ENCODE data around the gene MEGF8. TPM values are rescaled to one million over a fixed set of nuclear protein-coding genes. Genes with fewer than 3 reads are reported as not detected.

The MEGF8 gene
- total and polyA plus RNA-seq, 2 experiments from 2014 or later: 5.4 to 26.6 TPM

GRCh38 chr19:42420055-42420544 is 94.7 kb downstream of the MEGF8 start:
- H3K79me2 ChIP-seq (ENCODE audit: insufficient read depth): no peaks in the 10 kb centered on the region
- no peaks in the 10 kb centered on the region for H3K4me1 ChIP-seq (ENCODE audit: insufficient read depth)
- H3K36me3 ChIP-seq (ENCODE audit: low read depth): no peaks in the 10 kb centered on the region
- DNase-seq: peak; percentile 67
- in situ Hi-C loops (cut with MboI): no loop called here
- H3K9me3 ChIP-seq (ENCODE audit: low read depth): no peaks in the 10 kb centered on the region
- H3K9ac ChIP-seq: no peak overlapping the region
- H4K20me1 ChIP-seq (ENCODE audit: insufficient read depth): no peaks in the 10 kb centered on the region
- 37 to 45% methylated on average over 10 of the region's 10 CpGs for WGBS, 2 experiments (ENCODE audit: low coverage in 1 of 2, low lambda C conversion rate in 2 of 2, missing lambda C conversion rate in 2 of 2)
- no peaks in the 10 kb centered on the region for H3K9me2 ChIP-seq (ENCODE audit: insufficient read depth)
- no peak overlapping the region for H2AFZ ChIP-seq
- H3K4me2 ChIP-seq (ENCODE audit: unreplicated experiment): no peak overlapping the region
- TF ChIP-seq EZH2 (IDR thresholded peaks at IDR 0.05; ENCODE audit: insufficient read depth, poor library complexity, severe bottlenecking) (no peak), EZH2phosphoT487 (IDR thresholded peaks at IDR 0.05; ENCODE audit: insufficient read depth, low read depth) (no peak)
- H3F3A ChIP-seq (ENCODE audit: insufficient read depth): no peaks in the 10 kb centered on the region
- H3K27me3 ChIP-seq (replicated peaks; ENCODE audit: insufficient read depth): no peaks in the 10 kb centered on the region
- H3K27ac ChIP-seq: no peak overlapping the region
- no peak overlapping the region for H3K4me3 ChIP-seq

- no peaks in the 10 kb centered on the region for H3K4me1 ChIP-seq (ENCODE audit: insufficient read depth)
- no peaks in the 10 kb centered on the region for H3K79me2 ChIP-seq (ENCODE audit: insufficient read depth)
- H3K27ac ChIP-seq: no peak overlapping the region
- no peaks in the 10 kb centered on the region for H3K9me2 ChIP-seq (ENCODE audit: insufficient read depth)
- TF ChIP-seq EZH2 (IDR thresholded peaks at IDR 0.05; ENCODE audit: insufficient read depth, poor library complexity, severe bottlenecking): no peak
- TF ChIP-seq EZH2phosphoT487 (IDR thresholded peaks at IDR 0.05; ENCODE audit: insufficient read depth, low read depth): no peak
- H4K20me1 ChIP-seq (ENCODE audit: insufficient read depth): no peaks in the 10 kb centered on the region
- no peaks in the 10 kb centered on the region for H3K36me3 ChIP-seq (ENCODE audit: low read depth)
- H3K9me3 ChIP-seq (ENCODE audit: low read depth): no peaks in the 10 kb centered on the region
- 88 to 96% methylated on average over 4 of the region's 4 CpGs for WGBS, 2 experiments (ENCODE audit: low coverage in 1 of 2, low lambda C conversion rate in 2 of 2, missing lambda C conversion rate in 2 of 2)
- H3F3A ChIP-seq (ENCODE audit: insufficient read depth): no peaks in the 10 kb centered on the region
- no peak overlapping the region for H3K9ac ChIP-seq
- DNase-seq: no peak
- no peaks in the 10 kb centered on the region for H3K27me3 ChIP-seq (replicated peaks; ENCODE audit: insufficient read depth)
- H2AFZ ChIP-seq: no peak overlapping the region
- no peak overlapping the region for H3K4me3 ChIP-seq
- in situ Hi-C loops (cut with MboI): no loop called here
- no peak overlapping the region for H3K4me2 ChIP-seq (ENCODE audit: unreplicated experiment)
These were observed 95.7 kb downstream of the MEGF8 start for GRCh38 chr19:42421101-42421500.

GRCh38 chr19:42421591-42422031 is 96.2 kb downstream of the MEGF8 start:
- no peaks in the 10 kb centered on the region for H3K79me2 ChIP-seq (ENCODE audit: insufficient read depth)
- no peaks in the 10 kb centered on the region for H3K36me3 ChIP-seq (ENCODE audit: low read depth)
- DNase-seq: peak; percentile 48
- H3K4me2 ChIP-seq (ENCODE audit: unreplicated experiment): no peak overlapping the region
- H3K4me1 ChIP-seq (ENCODE audit: insufficient read depth): no peaks in the 10 kb centered on the region
- H3K9me3 ChIP-seq (ENCODE audit: low read depth): no peaks in the 10 kb centered on the region
- H3K9me2 ChIP-seq (ENCODE audit: insufficient read depth): no peaks in the 10 kb centered on the region
- H3K4me3 ChIP-seq: no peak overlapping the region
- no peak for TF ChIP-seq EZH2 (IDR thresholded peaks at IDR 0.05; ENCODE audit: insufficient read depth, poor library complexity, severe bottlenecking)
- TF ChIP-seq EZH2phosphoT487 (IDR thresholded peaks at IDR 0.05; ENCODE audit: insufficient read depth, low read depth): no peak
- no peaks in the 10 kb centered on the region for H3F3A ChIP-seq (ENCODE audit: insufficient read depth)
- H4K20me1 ChIP-seq (ENCODE audit: insufficient read depth): no peaks in the 10 kb centered on the region
- WGBS, 2 experiments (ENCODE audit: low coverage in 1 of 2, low lambda C conversion rate in 2 of 2, missing lambda C conversion rate in 2 of 2): 60 to 62% methylated on average over 9 of the region's 9 CpGs
- H3K27me3 ChIP-seq (replicated peaks; ENCODE audit: insufficient read depth): no peaks in the 10 kb centered on the region
- H3K9ac ChIP-seq: no peak overlapping the region
- in situ Hi-C loops (cut with MboI): no loop called here
- no peak overlapping the region for H2AFZ ChIP-seq
- no peak overlapping the region for H3K27ac ChIP-seq

- Histone ChIP-seq H3F3A (ENCODE audit: insufficient read depth) (no peaks in the 10 kb centered on the region), H3K27ac (no peak overlapping the region), H3K36me3 (ENCODE audit: low read depth) (no peaks in the 10 kb centered on the region), H3K79me2 (ENCODE audit: insufficient read depth) (no peaks in the 10 kb centered on the region), H3K9ac (no peak overlapping the region), H4K20me1 (ENCODE audit: insufficient read depth) (no peaks in the 10 kb centered on the region), H3K4me3 (peak overlapping the region; percentile 69; the same call in 1 of the 2 replicates), H2AFZ (no peak overlapping the region; the same call in 1 of the 2 replicates), H3K27me3 (replicated peaks; ENCODE audit: insufficient read depth) (no peaks in the 10 kb centered on the region), H3K9me2 (ENCODE audit: insufficient read depth) (no peaks in the 10 kb centered on the region), H3K9me3 (ENCODE audit: low read depth) (no peaks in the 10 kb centered on the region), H3K4me2 (ENCODE audit: unreplicated experiment) (no peak overlapping the region), H3K4me1 (ENCODE audit: insufficient read depth) (no peaks in the 10 kb centered on the region)
- TF ChIP-seq EZH2phosphoT487 (IDR thresholded peaks at IDR 0.05; ENCODE audit: insufficient read depth, low read depth) (no peak), EZH2 (IDR thresholded peaks at IDR 0.05; ENCODE audit: insufficient read depth, poor library complexity, severe bottlenecking) (no peak)
- in situ Hi-C loops (cut with MboI): no loop called here
- no peak for DNase-seq
- 81 to 86% methylated on average over 17 of the region's 17 CpGs for WGBS, 2 experiments (ENCODE audit: low coverage in 1 of 2, low lambda C conversion rate in 2 of 2, missing lambda C conversion rate in 2 of 2)
These were observed 96.9 kb downstream of the MEGF8 start for GRCh38 chr19:42422092-42422900.
